NB4 (cell line): ENCODE results near the gene RADIL.

Source experiments
- MYC ChIP-seq: IDR thresholded peaks from 2 replicates; pipeline ENCODE4 v1.6.1; 2011; ENCODE audit warnings: low read depth, low read length
- POLR2A ChIP-seq: IDR thresholded peaks from 2 replicates; pipeline ENCODE4 v1.6.1; 2011; ENCODE audit warnings: mild to moderate bottlenecking; ENCODE audit not compliant: insufficient read length; ENCODE audit errors: extremely low read depth
- TF ChIP-seq, protein P1 (sequence below): IDR thresholded peaks from one replicate; pipeline ENCODE4 v1.5.1; 2012; ENCODE audit warnings: low read depth, low read length

DNA sequence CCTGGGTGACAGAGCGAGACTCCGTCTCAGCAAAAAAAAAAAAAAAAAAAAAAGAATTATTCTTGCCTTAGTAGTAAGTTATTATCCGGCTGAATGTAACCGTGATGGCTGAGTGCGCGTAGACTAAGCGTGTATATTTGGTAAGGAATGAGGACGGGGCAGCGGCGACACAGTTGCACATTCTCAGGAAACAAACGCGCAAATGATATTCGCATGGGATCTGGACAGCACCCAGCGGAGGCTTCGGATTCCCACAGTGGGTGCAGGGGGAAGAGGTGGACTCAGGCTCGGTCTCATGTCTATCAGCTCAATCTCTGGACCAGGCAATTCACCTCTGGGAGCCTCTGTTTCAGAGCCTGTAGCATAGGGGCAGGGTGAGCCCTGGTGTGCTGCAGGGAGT, 50.8 kb downstream of the RADIL start:
- TF ChIP-seq POLR2A (no peak), MYC (no peak)
- TF ChIP-seq, protein P1, sequence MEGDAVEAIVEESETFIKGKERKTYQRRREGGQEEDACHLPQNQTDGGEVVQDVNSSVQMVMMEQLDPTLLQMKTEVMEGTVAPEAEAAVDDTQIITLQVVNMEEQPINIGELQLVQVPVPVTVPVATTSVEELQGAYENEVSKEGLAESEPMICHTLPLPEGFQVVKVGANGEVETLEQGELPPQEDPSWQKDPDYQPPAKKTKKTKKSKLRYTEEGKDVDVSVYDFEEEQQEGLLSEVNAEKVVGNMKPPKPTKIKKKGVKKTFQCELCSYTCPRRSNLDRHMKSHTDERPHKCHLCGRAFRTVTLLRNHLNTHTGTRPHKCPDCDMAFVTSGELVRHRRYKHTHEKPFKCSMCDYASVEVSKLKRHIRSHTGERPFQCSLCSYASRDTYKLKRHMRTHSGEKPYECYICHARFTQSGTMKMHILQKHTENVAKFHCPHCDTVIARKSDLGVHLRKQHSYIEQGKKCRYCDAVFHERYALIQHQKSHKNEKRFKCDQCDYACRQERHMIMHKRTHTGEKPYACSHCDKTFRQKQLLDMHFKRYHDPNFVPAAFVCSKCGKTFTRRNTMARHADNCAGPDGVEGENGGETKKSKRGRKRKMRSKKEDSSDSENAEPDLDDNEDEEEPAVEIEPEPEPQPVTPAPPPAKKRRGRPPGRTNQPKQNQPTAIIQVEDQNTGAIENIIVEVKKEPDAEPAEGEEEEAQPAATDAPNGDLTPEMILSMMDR = no peak
